Measurements from ENCODE around the gene TFB1M.
A peak's percentile ranks its signal among the peaks of the same experiment; 100 is the strongest.
"Not testable (repeated sequence)": the region's sequence is repeated elsewhere in the genome, so short reads cannot be mapped to it uniquely, and the experiment has no call there.

The TFB1M gene

GRCh38 chr6:155314092-155314772, at the start of gene TFB1M:
TFB1M (minus strand) TSS chr6:155314484; CDS start chr6:155314428, 56 bp downstream.
- Histone ChIP-seq H3K36me3 (ENCODE audit: control insufficient read depth, low read depth, low read length) (peaks cover 22% of the 10 kb centered on the region), H3K9me3 (ENCODE audit: control insufficient read depth, low read depth, low read length) (no peaks in the 10 kb centered on the region), H3K27ac (ENCODE audit: low read length) (peak within 1 kb of the TSS; percentile 89), H3K9ac (ENCODE audit: low read length) (peak within 1 kb of the TSS; percentile 91), H3K4me1 (ENCODE audit: control insufficient read depth, low read depth, low read length) (peaks cover 6% of the 10 kb centered on the region), H3K27me3 (ENCODE audit: control insufficient read depth, insufficient read depth, low read length) (no peaks in the 10 kb centered on the region), H3K4me3 (ENCODE audit: low read length) (peak within 1 kb of the TSS; percentile 96)

GRCh38 chr6:155364021-155364420, 49.7 kb upstream of the TFB1M start:
- not testable (repeated sequence) for H3K9me3 ChIP-seq (ENCODE audit: control insufficient read depth, low read depth, low read length); H3K27ac ChIP-seq (ENCODE audit: low read length); H3K9ac ChIP-seq (ENCODE audit: low read length); H3K27me3 ChIP-seq (ENCODE audit: control insufficient read depth, insufficient read depth, low read length); H3K4me1 ChIP-seq (ENCODE audit: control insufficient read depth, low read depth, low read length); H3K4me3 ChIP-seq (ENCODE audit: low read length); H3K36me3 ChIP-seq (ENCODE audit: control insufficient read depth, low read depth, low read length)

GRCh38 chr6:155362968-155363632, 48.8 kb upstream of the TFB1M start:
- H3K27me3 ChIP-seq (ENCODE audit: control insufficient read depth, insufficient read depth, low read length); H3K9me3 ChIP-seq (ENCODE audit: control insufficient read depth, low read depth, low read length); H3K4me1 ChIP-seq (ENCODE audit: control insufficient read depth, low read depth, low read length); H3K36me3 ChIP-seq (ENCODE audit: control insufficient read depth, low read depth, low read length); H3K4me3 ChIP-seq (ENCODE audit: low read length); H3K27ac ChIP-seq (ENCODE audit: low read length); H3K9ac ChIP-seq (ENCODE audit: low read length): not testable (repeated sequence)

GRCh38 chr6:155354167-155354566, 39.9 kb upstream of the TFB1M start:
- H3K4me3 ChIP-seq (ENCODE audit: low read length): no peak overlapping the region
- H3K36me3 ChIP-seq (ENCODE audit: control insufficient read depth, low read depth, low read length): no peaks in the 10 kb centered on the region
- no peaks in the 10 kb centered on the region for H3K27me3 ChIP-seq (ENCODE audit: control insufficient read depth, insufficient read depth, low read length)
- H3K4me1 ChIP-seq (ENCODE audit: control insufficient read depth, low read depth, low read length): no peaks in the 10 kb centered on the region
- no peak overlapping the region for H3K27ac ChIP-seq (ENCODE audit: low read length)
- no peak overlapping the region for H3K9ac ChIP-seq (ENCODE audit: low read length)
- H3K9me3 ChIP-seq (ENCODE audit: control insufficient read depth, low read depth, low read length): peaks cover 5% of the 10 kb centered on the region

DNA sequence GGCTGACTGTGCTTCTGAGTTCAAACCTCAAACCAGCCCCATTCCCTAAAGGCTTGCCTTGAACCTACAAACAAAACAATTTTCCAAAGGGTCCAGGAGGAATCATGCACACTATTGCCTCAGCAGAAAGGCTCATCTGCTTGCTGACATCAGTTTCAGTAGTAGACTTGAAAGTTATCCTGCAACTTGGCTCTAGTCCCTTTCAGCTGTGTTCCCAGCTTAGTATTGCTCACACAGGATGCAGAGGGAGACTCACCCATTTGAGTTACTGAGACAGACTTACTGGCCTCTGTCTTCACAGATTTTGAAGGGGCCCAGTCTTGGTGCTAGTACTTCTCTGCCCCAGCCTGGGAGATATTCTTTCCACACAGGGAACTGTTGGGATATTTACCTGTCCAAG, 38.5 kb upstream of the TFB1M start:
- Histone ChIP-seq H3K27me3 (ENCODE audit: control insufficient read depth, insufficient read depth, low read length) (no peaks in the 10 kb centered on the region), H3K4me3 (ENCODE audit: low read length) (no peak overlapping the region), H3K27ac (ENCODE audit: low read length) (no peak overlapping the region), H3K36me3 (ENCODE audit: control insufficient read depth, low read depth, low read length) (no peaks in the 10 kb centered on the region), H3K9ac (ENCODE audit: low read length) (no peak overlapping the region), H3K9me3 (ENCODE audit: control insufficient read depth, low read depth, low read length) (peaks cover 5% of the 10 kb centered on the region), H3K4me1 (ENCODE audit: control insufficient read depth, low read depth, low read length) (no peaks in the 10 kb centered on the region)

DNA sequence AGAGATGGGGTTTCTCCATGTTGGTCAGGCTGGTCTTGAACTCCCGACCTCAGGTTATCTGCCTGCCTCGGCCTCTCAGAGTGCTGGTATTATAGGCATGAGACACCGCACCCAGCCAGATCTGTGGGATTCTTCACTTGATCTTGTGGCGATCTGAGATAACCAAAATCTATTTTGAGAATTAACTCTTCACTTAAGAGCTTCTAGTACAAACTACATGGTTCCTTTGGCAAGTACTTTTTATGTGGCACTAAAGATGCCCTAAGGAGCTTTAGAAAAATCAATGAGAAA, 37.8 kb upstream of the TFB1M start:
- Histone ChIP-seq H3K4me3 (ENCODE audit: low read length) (no peak overlapping the region), H3K27ac (ENCODE audit: low read length) (no peak overlapping the region), H3K9me3 (ENCODE audit: control insufficient read depth, low read depth, low read length) (peaks cover 5% of the 10 kb centered on the region), H3K36me3 (ENCODE audit: control insufficient read depth, low read depth, low read length) (no peaks in the 10 kb centered on the region), H3K4me1 (ENCODE audit: control insufficient read depth, low read depth, low read length) (no peaks in the 10 kb centered on the region), H3K27me3 (ENCODE audit: control insufficient read depth, insufficient read depth, low read length) (no peaks in the 10 kb centered on the region), H3K9ac (ENCODE audit: low read length) (no peak overlapping the region)

- no peak overlapping the region for H3K4me3 ChIP-seq (ENCODE audit: low read length)
- H3K36me3 ChIP-seq (ENCODE audit: control insufficient read depth, low read depth, low read length): no peaks in the 10 kb centered on the region
- no peak overlapping the region for H3K9ac ChIP-seq (ENCODE audit: low read length)
- H3K27ac ChIP-seq (ENCODE audit: low read length): no peak overlapping the region
- peaks cover 5% of the 10 kb centered on the region for H3K9me3 ChIP-seq (ENCODE audit: control insufficient read depth, low read depth, low read length)
- H3K4me1 ChIP-seq (ENCODE audit: control insufficient read depth, low read depth, low read length): no peaks in the 10 kb centered on the region
- no peaks in the 10 kb centered on the region for H3K27me3 ChIP-seq (ENCODE audit: control insufficient read depth, insufficient read depth, low read length)
Measured at GRCh38 chr6:155351273-155352129, 37.2 kb upstream of the TFB1M start.

- H3K9ac ChIP-seq (ENCODE audit: low read length): no peak overlapping the region
- no peaks in the 10 kb centered on the region for H3K27me3 ChIP-seq (ENCODE audit: control insufficient read depth, insufficient read depth, low read length)
- H3K4me3 ChIP-seq (ENCODE audit: low read length): no peak overlapping the region
- no peaks in the 10 kb centered on the region for H3K36me3 ChIP-seq (ENCODE audit: control insufficient read depth, low read depth, low read length)
- H3K27ac ChIP-seq (ENCODE audit: low read length): no peak overlapping the region
- no peaks in the 10 kb centered on the region for H3K4me1 ChIP-seq (ENCODE audit: control insufficient read depth, low read depth, low read length)
- peaks cover 5% of the 10 kb centered on the region for H3K9me3 ChIP-seq (ENCODE audit: control insufficient read depth, low read depth, low read length)
Measured at GRCh38 chr6:155349956-155350355, 35.7 kb upstream of the TFB1M start.

- Histone ChIP-seq H3K4me3 (ENCODE audit: low read length) (no peak overlapping the region), H3K9ac (ENCODE audit: low read length) (no peak overlapping the region), H3K9me3 (ENCODE audit: control insufficient read depth, low read depth, low read length) (no peaks in the 10 kb centered on the region), H3K36me3 (ENCODE audit: control insufficient read depth, low read depth, low read length) (no peaks in the 10 kb centered on the region), H3K4me1 (ENCODE audit: control insufficient read depth, low read depth, low read length) (no peaks in the 10 kb centered on the region), H3K27ac (ENCODE audit: low read length) (no peak overlapping the region), H3K27me3 (ENCODE audit: control insufficient read depth, insufficient read depth, low read length) (no peaks in the 10 kb centered on the region)
Measured at GRCh38 chr6:155349129-155349528, 34.8 kb upstream of the TFB1M start.

DNA sequence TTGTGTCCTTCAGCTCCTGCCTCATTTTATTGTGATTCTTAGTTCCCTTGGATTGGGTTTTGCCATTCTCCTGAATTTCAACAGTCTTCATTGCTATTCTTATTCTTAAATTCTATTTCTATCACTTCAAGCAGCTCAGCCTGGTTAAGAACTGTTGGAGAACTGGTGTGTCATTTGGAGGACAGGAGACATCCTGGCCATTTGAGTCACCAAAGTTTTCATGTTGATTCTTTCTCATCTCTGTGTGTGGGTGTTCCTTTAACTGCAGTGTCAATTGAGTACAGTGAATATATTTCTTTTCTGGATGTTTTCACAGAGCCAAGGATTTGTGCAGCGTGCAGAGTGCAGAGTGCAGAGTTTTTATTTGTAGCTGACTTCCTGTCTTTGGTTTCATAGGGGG, 33.5 kb upstream of the TFB1M start:
- Histone ChIP-seq H3K4me3 (ENCODE audit: low read length) (no peak overlapping the region), H3K27ac (ENCODE audit: low read length) (no peak overlapping the region), H3K9me3 (ENCODE audit: control insufficient read depth, low read depth, low read length) (no peaks in the 10 kb centered on the region), H3K36me3 (ENCODE audit: control insufficient read depth, low read depth, low read length) (no peaks in the 10 kb centered on the region), H3K27me3 (ENCODE audit: control insufficient read depth, insufficient read depth, low read length) (no peaks in the 10 kb centered on the region), H3K4me1 (ENCODE audit: control insufficient read depth, low read depth, low read length) (no peaks in the 10 kb centered on the region), H3K9ac (ENCODE audit: low read length) (no peak overlapping the region)

- Histone ChIP-seq H3K9ac (ENCODE audit: low read length) (no peak overlapping the region), H3K9me3 (ENCODE audit: control insufficient read depth, low read depth, low read length) (no peaks in the 10 kb centered on the region), H3K36me3 (ENCODE audit: control insufficient read depth, low read depth, low read length) (no peaks in the 10 kb centered on the region), H3K27me3 (ENCODE audit: control insufficient read depth, insufficient read depth, low read length) (no peaks in the 10 kb centered on the region), H3K4me1 (ENCODE audit: control insufficient read depth, low read depth, low read length) (no peaks in the 10 kb centered on the region), H3K4me3 (ENCODE audit: low read length) (no peak overlapping the region), H3K27ac (ENCODE audit: low read length) (no peak overlapping the region)
Measured at GRCh38 chr6:155346957-155347356, 32.7 kb upstream of the TFB1M start.
